Measurements from ENCODE around the gene AGAP5.
A peak's percentile ranks its signal among the peaks of the same experiment; 100 is the strongest.

Gene AGAP5

DNA sequence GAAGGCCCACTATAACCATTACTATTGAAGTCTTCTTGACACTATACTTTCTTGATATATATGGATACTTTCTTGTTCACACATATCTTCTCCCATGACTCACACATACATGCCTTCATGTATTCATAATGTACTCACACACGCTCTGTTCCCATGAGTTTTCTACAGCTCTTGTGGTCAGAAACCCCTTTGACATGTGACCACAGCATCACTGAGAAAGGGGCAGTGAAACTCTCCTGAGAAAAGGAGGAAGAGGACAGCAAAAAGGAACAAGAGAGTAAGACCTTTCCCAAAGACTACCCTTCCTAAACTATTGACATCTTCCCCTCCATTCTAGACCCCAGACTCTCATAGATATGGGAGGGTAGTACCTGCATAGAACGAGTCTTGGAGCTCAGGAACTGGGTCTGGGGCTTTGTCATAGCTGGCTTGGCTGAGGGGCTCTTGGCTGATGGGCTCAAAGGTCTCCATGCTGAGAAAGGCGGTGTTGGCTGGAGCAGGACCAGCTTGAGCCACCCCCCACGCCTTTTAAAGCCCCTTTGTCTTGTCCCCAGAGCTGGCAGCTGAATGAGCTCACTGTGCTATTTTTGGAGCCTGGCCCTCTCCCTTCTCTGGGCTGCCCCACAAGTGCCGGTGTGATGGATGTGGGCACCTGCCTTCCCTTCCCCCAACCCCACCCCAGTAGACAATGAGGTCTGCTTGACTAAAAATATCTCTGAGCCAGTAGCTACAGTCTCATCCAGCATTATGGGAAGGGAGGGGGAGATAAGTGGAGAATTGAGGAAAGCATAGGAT lies 47.2 kb downstream of the AGAP5 start:
- peaks cover 19% of the 10 kb centered on the region for H3K4me1 ChIP-seq (ENCODE audit: low read length)
- no peaks in the 10 kb centered on the region for H4K20me1 ChIP-seq (ENCODE audit: insufficient read depth, low read length)
- H3K27me3 ChIP-seq (replicated peaks; ENCODE audit: insufficient read depth, low read length) = no peaks in the 10 kb centered on the region
- no peaks in the 10 kb centered on the region for H3K79me2 ChIP-seq (ENCODE audit: low read length)
- no peaks in the 10 kb centered on the region for H3K9me3 ChIP-seq (replicated peaks; ENCODE audit: insufficient read depth, low read length)
- H3K9ac ChIP-seq (ENCODE audit: low read length) = no peak overlapping the region
- H3F3A ChIP-seq (ENCODE audit: insufficient read depth, low read length) = no peaks in the 10 kb centered on the region
- H3K9me2 ChIP-seq (replicated peaks; ENCODE audit: insufficient read depth, low read length) = no peaks in the 10 kb centered on the region
- TF ChIP-seq, protein P1, sequence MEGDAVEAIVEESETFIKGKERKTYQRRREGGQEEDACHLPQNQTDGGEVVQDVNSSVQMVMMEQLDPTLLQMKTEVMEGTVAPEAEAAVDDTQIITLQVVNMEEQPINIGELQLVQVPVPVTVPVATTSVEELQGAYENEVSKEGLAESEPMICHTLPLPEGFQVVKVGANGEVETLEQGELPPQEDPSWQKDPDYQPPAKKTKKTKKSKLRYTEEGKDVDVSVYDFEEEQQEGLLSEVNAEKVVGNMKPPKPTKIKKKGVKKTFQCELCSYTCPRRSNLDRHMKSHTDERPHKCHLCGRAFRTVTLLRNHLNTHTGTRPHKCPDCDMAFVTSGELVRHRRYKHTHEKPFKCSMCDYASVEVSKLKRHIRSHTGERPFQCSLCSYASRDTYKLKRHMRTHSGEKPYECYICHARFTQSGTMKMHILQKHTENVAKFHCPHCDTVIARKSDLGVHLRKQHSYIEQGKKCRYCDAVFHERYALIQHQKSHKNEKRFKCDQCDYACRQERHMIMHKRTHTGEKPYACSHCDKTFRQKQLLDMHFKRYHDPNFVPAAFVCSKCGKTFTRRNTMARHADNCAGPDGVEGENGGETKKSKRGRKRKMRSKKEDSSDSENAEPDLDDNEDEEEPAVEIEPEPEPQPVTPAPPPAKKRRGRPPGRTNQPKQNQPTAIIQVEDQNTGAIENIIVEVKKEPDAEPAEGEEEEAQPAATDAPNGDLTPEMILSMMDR (IDR thresholded peaks at IDR 0.05; ENCODE audit: low read length) = no peak
- TF ChIP-seq EZH2phosphoT487 (IDR thresholded peaks at IDR 0.05; ENCODE audit: low read length) (no peak), EZH2 (optimal IDR thresholded peaks at IDR 0.05; ENCODE audit: low read depth, low read length) (no peak)
- peak; percentile 45 for DNase-seq
- H3K4me2 ChIP-seq (ENCODE audit: low read depth, low read length) = peak overlapping the region; percentile 57
- no peak overlapping the region for H3K4me3 ChIP-seq (ENCODE audit: low read length)
- peak overlapping the region; percentile 16; the same call in 1 of the 2 replicates for H3K27ac ChIP-seq (ENCODE audit: low read length)
- H2AFZ ChIP-seq (ENCODE audit: low read length) = peak overlapping the region; percentile 59
- H3K36me3 ChIP-seq (replicated peaks; ENCODE audit: insufficient read depth, low read length) = no peaks in the 10 kb centered on the region

DNA sequence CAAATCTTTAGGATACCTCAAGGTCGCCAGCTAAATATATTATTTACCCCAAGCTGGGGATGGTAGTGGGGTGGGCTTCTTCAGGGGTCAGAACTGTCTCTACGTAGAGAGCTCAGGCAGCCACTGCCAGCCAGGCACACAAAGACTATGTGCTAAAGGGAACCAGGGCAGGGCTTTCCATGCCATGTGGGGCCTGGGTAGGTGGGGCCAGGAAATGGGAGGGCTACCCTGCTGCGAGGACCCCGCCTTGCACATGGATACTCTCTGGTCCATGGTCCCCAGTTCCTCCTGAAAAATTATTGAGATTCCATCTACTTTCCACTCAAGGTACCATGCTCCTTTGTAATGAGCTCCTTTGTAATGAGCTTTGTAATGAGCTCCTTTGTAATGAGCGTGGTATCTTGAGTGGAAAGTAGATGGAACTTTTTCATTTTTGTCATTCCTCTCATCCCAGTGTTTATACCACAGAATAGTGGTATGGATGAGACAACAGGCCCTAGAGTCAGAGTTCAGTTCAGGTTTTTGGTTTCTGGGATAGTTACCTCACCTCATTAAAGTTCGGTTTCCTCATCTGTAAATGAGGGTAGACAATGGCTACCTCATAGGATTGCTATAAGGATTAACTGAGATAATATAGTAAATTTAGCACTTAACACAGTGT lies 47.9 kb downstream of the AGAP5 start:
- no peaks in the 10 kb centered on the region for H3K79me2 ChIP-seq (ENCODE audit: low read length)
- H3K4me2 ChIP-seq (ENCODE audit: low read depth, low read length) = peak overlapping the region; percentile 57; the same call in 1 of the 2 replicates
- no peak overlapping the region for H3K27ac ChIP-seq (ENCODE audit: low read length)
- DNase-seq = no peak
- H3K27me3 ChIP-seq (replicated peaks; ENCODE audit: insufficient read depth, low read length) = no peaks in the 10 kb centered on the region
- no peak overlapping the region for H2AFZ ChIP-seq (ENCODE audit: low read length)
- H3K9me3 ChIP-seq (replicated peaks; ENCODE audit: insufficient read depth, low read length) = no peaks in the 10 kb centered on the region
- H3K9ac ChIP-seq (ENCODE audit: low read length) = no peak overlapping the region
- no peaks in the 10 kb centered on the region for H3F3A ChIP-seq (ENCODE audit: insufficient read depth, low read length)
- H4K20me1 ChIP-seq (ENCODE audit: insufficient read depth, low read length) = no peaks in the 10 kb centered on the region
- no peaks in the 10 kb centered on the region for H3K36me3 ChIP-seq (replicated peaks; ENCODE audit: insufficient read depth, low read length)
- no peak overlapping the region for H3K4me3 ChIP-seq (ENCODE audit: low read length)
- no peaks in the 10 kb centered on the region for H3K9me2 ChIP-seq (replicated peaks; ENCODE audit: insufficient read depth, low read length)
- peaks cover 19% of the 10 kb centered on the region for H3K4me1 ChIP-seq (ENCODE audit: low read length)
- TF ChIP-seq, protein P1 (IDR thresholded peaks at IDR 0.05; ENCODE audit: low read length) = no peak
- no peak for TF ChIP-seq EZH2 (optimal IDR thresholded peaks at IDR 0.05; ENCODE audit: low read depth, low read length)

DNA sequence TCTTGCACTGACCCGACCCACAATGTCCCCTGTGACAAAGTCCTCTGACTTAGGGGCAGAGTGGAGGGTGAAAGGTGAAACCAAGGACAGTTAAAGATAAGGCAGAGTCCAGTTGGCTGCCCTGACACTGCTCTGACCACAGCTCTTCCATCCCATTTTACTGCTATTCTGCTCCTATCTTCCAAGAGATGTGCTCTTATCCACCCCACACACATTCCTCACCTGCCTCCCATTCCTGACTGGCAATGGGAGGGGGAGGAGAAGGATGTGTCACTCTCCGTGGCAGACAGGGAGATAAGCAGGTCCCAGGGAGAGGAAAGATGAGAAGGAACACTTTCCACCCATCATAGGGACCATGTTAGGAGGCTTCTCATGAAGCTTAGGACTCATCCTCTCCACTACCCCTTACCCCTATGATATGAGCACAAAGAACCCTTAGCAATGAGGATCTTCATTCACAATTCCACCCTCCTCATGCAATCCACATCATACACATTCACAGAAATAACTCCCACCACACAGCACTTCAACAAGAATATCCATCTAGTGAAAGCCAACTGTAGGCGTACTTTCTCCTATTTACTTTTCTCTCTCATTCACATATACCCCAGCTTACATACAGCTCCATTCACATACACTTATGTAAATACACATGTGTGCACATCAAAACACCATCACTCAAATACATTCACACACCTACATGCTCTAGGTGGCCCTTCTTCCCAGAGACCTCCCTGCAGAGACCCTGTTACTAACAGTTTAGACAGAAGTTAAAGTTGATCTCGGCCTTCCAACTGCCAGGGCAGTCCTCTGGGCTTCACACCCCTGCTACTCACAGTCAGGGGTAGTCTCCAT lies 48.7 kb downstream of the AGAP5 start:
- no peak overlapping the region for H3K4me3 ChIP-seq (ENCODE audit: low read length)
- H2AFZ ChIP-seq (ENCODE audit: low read length) = no peak overlapping the region
- H3K79me2 ChIP-seq (ENCODE audit: low read length) = no peaks in the 10 kb centered on the region
- H3K27ac ChIP-seq (ENCODE audit: low read length) = no peak overlapping the region
- H3F3A ChIP-seq (ENCODE audit: insufficient read depth, low read length) = no peaks in the 10 kb centered on the region
- no peak for DNase-seq
- no peaks in the 10 kb centered on the region for H3K27me3 ChIP-seq (replicated peaks; ENCODE audit: insufficient read depth, low read length)
- H3K36me3 ChIP-seq (replicated peaks; ENCODE audit: insufficient read depth, low read length) = no peaks in the 10 kb centered on the region
- H3K9ac ChIP-seq (ENCODE audit: low read length) = no peak overlapping the region
- H3K9me2 ChIP-seq (replicated peaks; ENCODE audit: insufficient read depth, low read length) = no peaks in the 10 kb centered on the region
- no peaks in the 10 kb centered on the region for H3K9me3 ChIP-seq (replicated peaks; ENCODE audit: insufficient read depth, low read length)
- H4K20me1 ChIP-seq (ENCODE audit: insufficient read depth, low read length) = no peaks in the 10 kb centered on the region
- peaks cover 19% of the 10 kb centered on the region for H3K4me1 ChIP-seq (ENCODE audit: low read length)
- H3K4me2 ChIP-seq (ENCODE audit: low read depth, low read length) = no peak overlapping the region
- TF ChIP-seq, protein P1 (IDR thresholded peaks at IDR 0.05; ENCODE audit: low read length) = no peak
- TF ChIP-seq EZH2phosphoT487 (IDR thresholded peaks at IDR 0.05; ENCODE audit: low read length) (no peak), EZH2 (optimal IDR thresholded peaks at IDR 0.05; ENCODE audit: low read depth, low read length) (no peak)

Data from MM.1S (cell line).